Ovary (tissue), 3 donors: Measurements from ENCODE around the gene KRT84.

Experiments
- EP300 ChIP-seq: sonication (generic); formaldehyde crosslinking; IDR thresholded peaks from one replicate; pipeline ENCODE4 v1.6.1; 2017; ENCODE audit warnings: antibody characterized with exemption
- POLR2A ChIP-seq: fragments of 450-650 bp; IDR thresholded peaks from one replicate; pipeline ENCODE4 v1.6.1; 2017; ENCODE audit warnings: antibody characterized with exemption, mild to moderate bottlenecking, moderate library complexity
- TF ChIP-seq, protein P1 (sequence below), 3 donors: fragments of 450-650 bp in 2 of 3; fragments of 200-600 bp in 1 of 3; IDR thresholded peaks; one replicate each; pipeline versions ENCODE4 v1.5.1 to v1.8.0; 2016 to 2022; ENCODE audit warnings: antibody characterized with exemption in 3 of 3, mild to moderate bottlenecking in 1 of 3
- donor health status: DM: no; HTN: no; CAD: no.

DNA sequence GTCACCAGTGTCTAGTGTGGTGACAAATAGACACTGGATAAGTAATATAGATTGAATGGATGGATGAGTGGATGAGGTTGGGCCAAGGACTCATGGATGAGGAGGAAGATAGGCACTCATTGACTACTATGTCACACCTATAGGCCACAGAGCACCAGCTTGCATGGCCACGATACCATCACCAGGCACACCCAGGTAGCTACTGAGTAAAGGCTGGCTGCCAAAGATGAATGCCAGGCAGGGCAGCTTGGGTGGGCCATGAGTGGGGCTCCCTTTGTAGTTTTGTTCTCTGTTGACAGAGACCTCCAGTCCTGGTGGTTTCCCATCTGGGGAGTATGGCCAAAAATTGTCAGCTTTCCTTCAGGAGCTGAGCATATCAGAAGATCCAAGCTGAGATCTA is 53.1 kb downstream of the KRT84 start:
- TF ChIP-seq, protein P1, sequence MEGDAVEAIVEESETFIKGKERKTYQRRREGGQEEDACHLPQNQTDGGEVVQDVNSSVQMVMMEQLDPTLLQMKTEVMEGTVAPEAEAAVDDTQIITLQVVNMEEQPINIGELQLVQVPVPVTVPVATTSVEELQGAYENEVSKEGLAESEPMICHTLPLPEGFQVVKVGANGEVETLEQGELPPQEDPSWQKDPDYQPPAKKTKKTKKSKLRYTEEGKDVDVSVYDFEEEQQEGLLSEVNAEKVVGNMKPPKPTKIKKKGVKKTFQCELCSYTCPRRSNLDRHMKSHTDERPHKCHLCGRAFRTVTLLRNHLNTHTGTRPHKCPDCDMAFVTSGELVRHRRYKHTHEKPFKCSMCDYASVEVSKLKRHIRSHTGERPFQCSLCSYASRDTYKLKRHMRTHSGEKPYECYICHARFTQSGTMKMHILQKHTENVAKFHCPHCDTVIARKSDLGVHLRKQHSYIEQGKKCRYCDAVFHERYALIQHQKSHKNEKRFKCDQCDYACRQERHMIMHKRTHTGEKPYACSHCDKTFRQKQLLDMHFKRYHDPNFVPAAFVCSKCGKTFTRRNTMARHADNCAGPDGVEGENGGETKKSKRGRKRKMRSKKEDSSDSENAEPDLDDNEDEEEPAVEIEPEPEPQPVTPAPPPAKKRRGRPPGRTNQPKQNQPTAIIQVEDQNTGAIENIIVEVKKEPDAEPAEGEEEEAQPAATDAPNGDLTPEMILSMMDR (IDR thresholded peaks at IDR 0.05) = no peak
- TF ChIP-seq EP300 (no peak), POLR2A (no peak)
